Cardiac fibroblast (primary cell): ENCODE results near the gene CYP17A1.

Experiments used
- DNase-seq, 2 donors: peaks; one replicate each; pipeline versions ENCODE4 v3.0.0 to v3.0.0-alpha.2; 2010; ENCODE audit warnings: low read depth in 2 of 2
- H3K4me3 ChIP-seq, 2 donors: replicated peaks in 1 of 2; 1 replicate in 1 of 2; 2 replicates in 1 of 2; pipeline ENCODE4 v1.5.1; 2011; ENCODE audit warnings: low read depth in 2 of 2, low read length in 2 of 2, mild to moderate bottlenecking in 2 of 2, moderate library complexity in 1 of 2
- TF ChIP-seq, protein P1 (sequence below): IDR thresholded peaks from one replicate; pipeline ENCODE4 v1.5.1; 2011; ENCODE audit warnings: low read depth, mild to moderate bottlenecking, low read length, inconsistent platforms

The CYP17A1 gene

DNA sequence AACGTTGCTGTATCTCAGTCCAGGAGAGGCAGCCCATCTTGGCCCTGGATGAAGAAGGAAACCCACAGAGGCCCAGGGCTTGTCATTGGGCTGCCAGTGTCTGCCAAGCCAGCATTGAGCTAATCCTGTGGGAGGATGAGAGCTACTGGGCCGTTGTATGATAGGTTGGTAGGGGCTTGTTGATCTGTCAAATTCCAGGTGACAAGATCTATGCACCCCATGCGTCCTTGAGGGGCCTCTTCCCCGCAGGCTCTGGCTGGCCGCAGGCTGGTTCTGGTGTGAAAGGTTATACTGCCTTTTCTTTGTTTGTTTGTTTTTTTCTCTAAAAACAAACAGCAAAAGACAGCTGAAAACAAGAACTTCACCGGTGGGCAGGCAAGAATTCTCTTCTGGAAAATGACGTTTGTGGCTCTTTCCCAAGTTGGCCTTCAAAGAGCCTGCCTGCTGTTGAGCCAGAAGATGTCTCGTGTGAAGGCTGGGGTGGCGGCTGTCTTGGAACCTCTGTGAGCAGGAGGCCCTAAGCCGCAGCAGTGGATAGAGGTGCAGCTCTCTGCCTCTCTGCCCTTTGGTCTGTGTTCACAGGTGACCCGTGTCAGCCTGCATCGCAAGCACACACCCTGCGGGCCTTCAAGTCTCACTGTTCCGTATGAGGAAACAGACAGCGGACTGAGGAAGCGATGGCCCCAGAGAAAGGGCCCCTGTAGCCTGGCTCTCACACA, 23.3 kb downstream of the CYP17A1 start:
- peak; percentile 52 to 82 for DNase-seq
- TF ChIP-seq, protein P1, sequence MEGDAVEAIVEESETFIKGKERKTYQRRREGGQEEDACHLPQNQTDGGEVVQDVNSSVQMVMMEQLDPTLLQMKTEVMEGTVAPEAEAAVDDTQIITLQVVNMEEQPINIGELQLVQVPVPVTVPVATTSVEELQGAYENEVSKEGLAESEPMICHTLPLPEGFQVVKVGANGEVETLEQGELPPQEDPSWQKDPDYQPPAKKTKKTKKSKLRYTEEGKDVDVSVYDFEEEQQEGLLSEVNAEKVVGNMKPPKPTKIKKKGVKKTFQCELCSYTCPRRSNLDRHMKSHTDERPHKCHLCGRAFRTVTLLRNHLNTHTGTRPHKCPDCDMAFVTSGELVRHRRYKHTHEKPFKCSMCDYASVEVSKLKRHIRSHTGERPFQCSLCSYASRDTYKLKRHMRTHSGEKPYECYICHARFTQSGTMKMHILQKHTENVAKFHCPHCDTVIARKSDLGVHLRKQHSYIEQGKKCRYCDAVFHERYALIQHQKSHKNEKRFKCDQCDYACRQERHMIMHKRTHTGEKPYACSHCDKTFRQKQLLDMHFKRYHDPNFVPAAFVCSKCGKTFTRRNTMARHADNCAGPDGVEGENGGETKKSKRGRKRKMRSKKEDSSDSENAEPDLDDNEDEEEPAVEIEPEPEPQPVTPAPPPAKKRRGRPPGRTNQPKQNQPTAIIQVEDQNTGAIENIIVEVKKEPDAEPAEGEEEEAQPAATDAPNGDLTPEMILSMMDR: no peak
- H3K4me3 ChIP-seq: no peak overlapping the region

DNA sequence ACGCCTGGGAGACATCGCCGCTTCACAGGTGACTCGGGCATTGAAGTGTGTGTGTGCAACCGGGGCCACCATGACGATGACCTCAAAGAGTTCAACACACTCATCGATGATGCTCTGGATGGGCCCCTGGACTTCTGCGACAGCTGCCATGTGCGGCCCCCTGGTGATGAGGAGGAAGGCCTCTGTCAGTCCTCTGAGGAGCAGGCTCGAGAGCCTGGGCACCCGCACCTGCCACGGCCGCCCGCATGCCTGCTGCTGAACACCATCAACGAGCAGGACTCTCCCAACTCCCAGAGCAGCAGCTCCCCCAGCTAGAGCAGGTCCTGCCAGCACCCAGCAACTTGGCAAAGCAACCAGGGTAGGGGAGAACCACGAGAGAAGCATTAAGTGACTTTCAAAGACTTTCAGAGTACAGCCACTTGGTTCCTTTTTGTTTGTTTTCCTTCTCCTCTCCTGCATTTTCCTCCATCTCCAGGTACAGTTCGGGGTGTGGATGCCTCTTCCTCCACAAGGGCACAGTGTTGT, 24.1 kb downstream of the CYP17A1 start:
- TF ChIP-seq, protein P1: no peak
- no peak overlapping the region for H3K4me3 ChIP-seq
- no peak for DNase-seq

DNA sequence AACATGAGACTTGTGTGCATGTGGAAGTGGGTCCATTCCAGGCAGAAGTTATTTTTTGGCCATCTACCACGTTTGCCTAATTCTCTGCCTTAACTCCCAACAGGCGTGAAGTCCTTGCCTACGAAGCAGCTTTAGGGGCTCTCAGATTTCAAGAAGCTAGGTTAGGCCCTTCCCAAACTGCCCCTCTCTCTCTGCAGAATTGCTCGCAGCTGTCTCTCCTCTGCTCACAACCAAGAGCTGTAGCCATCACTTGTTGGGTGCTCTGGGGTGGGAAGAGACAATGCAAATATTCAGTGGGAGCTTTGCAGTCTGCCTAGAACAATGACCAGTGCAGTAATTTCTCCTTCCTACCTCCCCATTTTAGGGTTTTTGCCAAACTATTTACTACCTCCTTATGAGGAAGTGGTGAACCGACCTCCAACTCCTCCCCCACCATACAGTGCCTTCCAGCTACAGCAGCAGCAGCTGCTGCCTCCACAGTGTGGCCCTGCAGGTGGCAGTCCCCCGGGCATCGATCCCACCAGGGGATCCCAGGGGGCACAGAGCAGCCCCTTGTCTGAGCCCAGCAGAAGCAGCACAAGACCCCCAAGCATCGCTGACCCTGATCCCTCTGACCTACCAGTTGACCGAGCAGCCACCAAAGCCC, 24.9 kb downstream of the CYP17A1 start:
- DNase-seq: peak; percentile 25 to 64
- no peak overlapping the region for H3K4me3 ChIP-seq
- TF ChIP-seq, protein P1: no peak

DNA sequence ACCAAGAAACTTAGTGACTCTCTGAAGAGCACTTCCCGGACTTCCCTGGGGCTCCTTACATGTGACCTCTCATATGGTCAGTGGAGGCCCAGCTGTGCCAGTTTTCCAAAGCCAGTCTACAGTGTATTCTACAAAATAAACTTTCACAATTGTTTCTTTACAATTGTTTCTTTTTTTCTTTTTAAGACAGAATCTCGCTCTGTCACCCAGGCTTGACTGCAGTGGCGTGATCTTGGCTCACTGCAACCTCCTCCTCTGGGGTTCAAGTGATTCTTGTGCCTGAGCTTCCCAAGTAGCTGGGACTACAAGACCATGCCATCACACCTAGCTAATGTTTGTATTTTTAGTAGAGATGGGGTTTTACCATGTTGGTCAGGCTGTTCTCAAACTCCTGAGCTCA, 25.9 kb downstream of the CYP17A1 start:
- no peak overlapping the region for H3K4me3 ChIP-seq
- no peak for DNase-seq
- TF ChIP-seq, protein P1: no peak

DNA sequence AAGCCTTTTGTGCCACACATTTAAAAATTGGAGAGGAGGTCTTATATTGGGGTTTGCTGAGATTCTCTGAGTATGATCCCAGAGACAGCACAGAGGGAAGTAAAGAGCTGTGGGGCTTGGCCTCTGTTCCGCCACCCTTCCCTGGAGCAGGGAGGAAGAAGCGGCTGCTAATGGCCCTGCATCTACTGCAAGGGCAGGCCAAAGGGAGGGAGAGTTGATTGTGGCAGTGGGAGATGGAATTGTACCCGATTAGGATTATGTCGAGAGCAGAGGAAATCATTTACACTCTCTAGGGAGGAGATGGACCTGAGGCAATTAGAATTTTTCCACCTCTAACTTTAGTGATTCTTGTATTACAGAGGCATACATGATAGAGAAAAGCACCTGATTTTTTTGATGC, 28.8 kb downstream of the CYP17A1 start:
- no peak for DNase-seq
- TF ChIP-seq, protein P1: no peak
- no peak overlapping the region for H3K4me3 ChIP-seq

DNA sequence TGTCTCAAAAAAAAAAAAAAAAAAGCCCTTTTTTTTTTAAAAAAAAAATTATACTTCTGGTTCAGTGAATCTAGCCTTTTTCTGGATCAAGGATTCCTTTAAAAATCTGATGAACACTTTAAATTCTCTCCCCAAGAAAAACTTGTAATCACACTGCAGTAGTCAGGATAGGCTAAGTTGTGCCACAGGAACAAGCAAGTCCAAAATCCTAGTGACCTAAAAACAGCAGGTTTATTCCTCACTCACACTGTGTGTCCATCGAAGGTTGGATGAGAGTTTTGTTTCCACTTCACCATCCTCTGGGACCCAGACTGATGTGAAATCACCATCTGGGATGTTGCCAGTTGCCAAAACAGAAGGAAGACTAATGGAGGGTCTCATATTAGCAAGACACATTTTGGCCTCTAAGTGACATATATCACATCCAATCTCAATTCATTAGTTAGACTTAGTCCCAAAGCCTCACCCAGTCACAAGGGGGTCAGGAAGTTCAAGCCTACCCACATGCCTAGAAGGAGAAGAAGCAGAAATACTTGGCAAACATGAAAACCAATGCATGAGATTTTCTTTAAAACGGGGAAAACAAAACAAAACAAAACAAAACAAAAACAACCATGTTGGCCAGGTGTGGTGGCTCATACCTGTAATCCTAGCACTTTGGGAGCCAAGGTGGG, 32.7 kb downstream of the CYP17A1 start:
- peak in 1 of 2 donors; percentile 30 for DNase-seq
- TF ChIP-seq, protein P1: no peak

More for the DNA sequence above, 32.7 kb downstream of the CYP17A1 start:
- H3K4me3 ChIP-seq: no peak overlapping the region
